ENCODE data around the gene TEKT5.
A peak's percentile ranks its signal among the peaks of the same experiment; 100 is the strongest.
"Not testable (repeated sequence)": the region's sequence is repeated elsewhere in the genome, so short reads cannot be mapped to it uniquely, and the experiment has no call there.

Gene TEKT5

DNA sequence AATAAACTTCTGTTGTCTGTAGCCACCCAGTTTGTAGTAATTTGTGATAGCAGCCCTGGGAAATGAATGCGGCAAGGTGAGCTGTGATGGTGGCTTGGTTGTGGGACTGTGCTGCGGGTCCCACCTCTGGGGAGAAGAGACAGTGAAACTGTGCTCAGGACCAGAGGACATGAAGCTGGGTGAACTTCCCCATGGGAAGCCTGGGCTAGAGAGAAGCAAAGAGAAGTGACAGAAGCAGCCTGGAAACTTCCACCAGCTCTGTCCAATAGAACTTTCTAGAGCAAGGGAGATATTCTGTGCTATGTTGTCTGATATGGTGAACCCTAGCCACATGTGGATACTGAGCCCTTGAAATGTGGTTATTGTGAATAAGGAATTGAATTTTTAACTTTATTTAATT is 62.8 kb downstream of the TEKT5 start:
- DNase-seq (ENCODE audit: low spot score): no peak

DNA sequence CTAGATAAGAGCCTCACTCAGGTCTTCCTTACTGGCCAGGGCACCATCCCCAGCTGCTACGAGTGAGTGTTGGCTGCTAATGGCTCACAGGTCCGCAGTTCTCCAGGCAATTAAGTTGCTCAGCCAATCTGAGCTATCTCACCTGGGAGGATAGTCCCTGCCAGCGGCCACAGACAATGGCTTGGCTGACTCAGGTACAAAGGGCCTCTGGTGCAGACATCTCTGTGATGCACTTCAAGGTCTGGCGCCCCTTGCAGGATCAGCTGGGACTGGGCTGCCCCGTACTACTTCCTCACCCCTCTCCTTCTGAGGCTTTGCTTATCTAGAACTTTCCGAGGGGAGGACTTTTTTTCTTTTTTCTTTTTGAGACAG is 65.2 kb downstream of the TEKT5 start:
- no peak for DNase-seq (ENCODE audit: low spot score)

- no peak for DNase-seq (ENCODE audit: low spot score)
These were observed 69.0 kb downstream of the TEKT5 start for GRCh38 chr16:10625595-10626357.

DNA sequence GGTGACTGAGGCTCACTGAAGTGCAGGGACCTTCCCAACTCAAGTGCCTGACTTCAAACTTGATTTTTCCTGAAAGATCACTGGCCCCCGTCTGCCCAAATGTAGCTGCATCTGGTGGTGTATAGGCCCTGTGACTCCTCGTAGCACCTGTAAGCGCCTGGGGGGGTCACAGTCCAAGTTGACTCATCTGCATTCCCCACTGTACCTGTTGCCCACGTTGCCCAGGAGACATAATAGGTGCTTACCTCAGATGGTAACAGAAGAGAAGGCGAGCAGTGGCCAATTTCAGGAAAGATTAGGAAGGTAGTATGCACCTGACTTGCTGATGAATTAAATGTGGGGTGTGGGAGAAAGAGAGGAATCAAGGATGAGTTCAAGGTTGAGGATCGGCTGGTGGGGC is 70.2 kb downstream of the TEKT5 start:
- no peak for DNase-seq (ENCODE audit: low spot score)

DNA sequence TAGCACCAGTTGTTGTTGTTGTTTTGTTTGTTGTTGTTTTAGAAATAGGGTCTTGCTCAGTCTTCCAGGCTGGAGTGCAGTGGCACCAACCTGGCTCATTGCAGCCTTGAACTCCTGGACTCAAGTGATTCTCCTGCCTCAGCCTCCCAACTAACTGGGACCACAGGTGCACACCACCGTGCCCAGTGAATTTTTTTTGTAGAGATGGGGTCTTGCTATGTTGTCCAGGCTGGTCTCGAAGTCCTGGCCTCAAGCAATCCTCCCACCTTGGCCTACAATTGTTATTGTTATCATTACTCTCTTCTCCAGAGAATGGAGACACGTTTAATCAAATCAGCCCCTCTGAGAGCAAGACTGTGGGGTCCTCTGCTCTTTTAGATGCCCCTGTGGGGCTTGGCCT is 71.7 kb downstream of the TEKT5 start:
- DNase-seq (ENCODE audit: low spot score): no peak

- DNase-seq (ENCODE audit: low spot score): no peak
These were observed 72.5 kb downstream of the TEKT5 start for GRCh38 chr16:10622036-10622921.

DNA sequence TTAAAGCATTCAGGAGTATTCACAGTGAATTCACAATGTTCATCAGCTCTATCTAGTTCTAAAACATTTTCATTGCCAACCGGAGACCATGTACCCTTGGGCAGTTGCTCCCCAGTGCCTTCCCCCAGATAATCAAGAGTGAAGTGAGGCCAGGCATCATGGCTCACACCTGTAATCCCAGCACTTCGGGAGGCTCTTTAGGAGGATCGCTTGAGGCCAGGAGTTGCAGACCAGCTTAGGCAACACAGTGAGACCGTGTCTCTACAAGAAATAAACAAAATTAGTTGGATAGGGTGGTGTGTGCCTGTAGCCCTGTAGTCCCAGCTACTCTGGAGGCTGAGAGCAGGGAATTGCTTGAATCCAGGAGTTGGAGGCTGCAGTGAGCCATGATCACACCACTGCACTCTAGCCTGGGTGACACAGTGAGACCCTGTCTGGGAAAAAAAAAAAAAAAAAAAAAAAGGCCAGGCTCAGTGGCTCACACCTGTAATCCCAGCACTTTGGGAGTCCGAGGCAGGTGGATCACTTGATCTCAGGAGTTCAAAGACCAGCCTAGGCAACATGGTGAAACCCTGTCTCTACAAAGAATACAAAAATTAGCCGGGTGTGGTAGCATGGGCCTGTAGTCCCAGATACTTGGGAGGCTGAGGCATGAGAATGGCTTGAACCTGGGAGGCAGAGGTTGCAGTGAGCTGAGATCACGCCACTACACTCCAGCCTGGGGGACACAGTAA is 73.3 kb downstream of the TEKT5 start:
- not testable (repeated sequence) for DNase-seq (ENCODE audit: low spot score)

GRCh38 chr16:10620120-10620519 is 74.6 kb downstream of the TEKT5 start:
- no peak for DNase-seq (ENCODE audit: low spot score)

- peak; percentile 44 for DNase-seq (ENCODE audit: low spot score)
These were observed 75.4 kb downstream of the TEKT5 start for GRCh38 chr16:10619271-10619849.

GRCh38 chr16:10618710-10619209 is 76.0 kb downstream of the TEKT5 start:
- no peak for DNase-seq (ENCODE audit: low spot score)

- DNase-seq (ENCODE audit: low spot score): no peak
These were observed 76.9 kb downstream of the TEKT5 start for GRCh38 chr16:10617662-10618420.

DNA sequence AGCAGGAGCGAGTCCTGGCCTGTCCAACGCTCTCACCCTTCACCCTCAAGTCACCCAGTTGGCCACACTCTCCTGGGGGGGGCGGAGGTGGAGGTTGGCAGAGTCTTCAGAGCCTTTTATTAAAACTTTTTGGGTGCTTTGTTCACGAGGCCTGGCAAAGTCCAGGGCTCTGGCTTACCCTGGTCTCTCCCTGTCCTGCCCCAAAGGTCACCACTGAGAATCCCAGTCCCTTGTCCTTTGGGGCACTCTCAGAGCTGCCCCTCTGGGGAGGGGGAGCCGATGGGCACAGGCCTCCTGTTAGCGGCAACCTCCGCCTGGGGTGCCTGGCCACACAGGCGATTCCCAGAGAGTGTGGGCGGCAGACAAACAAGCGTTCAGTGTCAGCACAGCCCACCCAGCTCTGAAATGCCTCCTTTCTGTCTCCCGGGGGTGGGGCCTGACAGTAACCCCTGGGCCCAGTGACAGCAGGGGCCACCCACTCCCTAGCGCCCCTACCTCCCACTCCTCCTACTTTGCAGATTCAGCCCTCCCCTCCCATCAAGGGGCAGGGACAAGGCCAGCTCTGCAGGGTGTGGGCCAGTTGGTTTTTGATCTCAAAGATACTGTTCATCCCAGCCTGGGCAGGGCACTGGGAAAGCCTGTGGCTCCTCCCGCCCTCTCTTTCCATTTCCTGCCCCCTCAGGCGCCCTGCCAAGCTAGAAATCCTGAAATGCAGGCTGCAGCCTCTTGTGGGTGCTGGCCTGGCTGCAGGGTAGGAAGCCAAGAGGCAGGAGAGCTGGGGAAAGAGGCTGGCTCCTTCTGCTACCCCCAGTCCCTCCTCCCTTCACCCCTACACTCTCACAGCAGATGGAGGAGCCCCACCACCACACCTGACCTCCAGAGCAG is 77.7 kb downstream of the TEKT5 start:
- DNase-seq (ENCODE audit: low spot score): no peak

- DNase-seq (ENCODE audit: low spot score): no peak
These were observed 78.3 kb downstream of the TEKT5 start for GRCh38 chr16:10616419-10616755.

GRCh38 chr16:10614685-10615084 is 80.0 kb downstream of the TEKT5 start:
- no peak for DNase-seq (ENCODE audit: low spot score)

GRCh38 chr16:10613785-10614485 is 80.8 kb downstream of the TEKT5 start:
- DNase-seq (ENCODE audit: low spot score): no peak

- no peak for DNase-seq (ENCODE audit: low spot score)
These were observed 82.0 kb downstream of the TEKT5 start for GRCh38 chr16:10612649-10613179.

GRCh38 chr16:10611825-10612342 is 82.8 kb downstream of the TEKT5 start:
- DNase-seq (ENCODE audit: low spot score): no peak

DNA sequence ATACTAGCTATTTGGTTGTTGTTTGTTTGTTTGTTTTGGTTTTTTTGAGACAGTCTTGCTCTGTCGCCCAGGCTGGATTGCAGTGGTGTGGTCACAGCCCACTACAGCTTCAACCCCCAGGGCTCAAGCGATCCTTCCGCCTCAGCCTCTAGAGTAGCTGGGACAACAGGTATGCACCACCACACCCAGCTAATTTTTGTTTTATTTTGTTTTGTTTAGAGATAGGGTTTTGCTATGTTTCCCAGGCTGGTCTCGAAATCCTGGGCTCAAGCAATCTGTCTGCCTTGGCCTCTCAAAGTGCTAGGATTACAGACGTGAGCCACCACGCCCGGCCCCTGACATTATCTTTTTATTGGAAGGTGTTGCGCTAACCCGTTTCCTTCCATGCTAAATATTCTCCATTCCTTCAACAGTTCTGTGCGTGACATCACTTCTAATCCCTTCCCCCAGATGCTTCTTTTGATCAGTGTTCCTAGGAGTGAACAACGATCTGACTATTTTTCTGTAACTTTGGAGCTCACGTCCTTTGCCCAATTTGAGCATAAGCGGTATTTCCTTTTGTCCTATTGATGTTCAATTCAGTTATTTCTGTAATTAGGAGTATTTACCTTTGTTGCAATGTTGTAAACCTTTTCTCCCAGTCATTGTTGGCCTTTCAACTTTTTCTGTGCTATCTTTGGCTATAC is 84.1 kb downstream of the TEKT5 start:
- no peak for DNase-seq (ENCODE audit: low spot score)

DNA sequence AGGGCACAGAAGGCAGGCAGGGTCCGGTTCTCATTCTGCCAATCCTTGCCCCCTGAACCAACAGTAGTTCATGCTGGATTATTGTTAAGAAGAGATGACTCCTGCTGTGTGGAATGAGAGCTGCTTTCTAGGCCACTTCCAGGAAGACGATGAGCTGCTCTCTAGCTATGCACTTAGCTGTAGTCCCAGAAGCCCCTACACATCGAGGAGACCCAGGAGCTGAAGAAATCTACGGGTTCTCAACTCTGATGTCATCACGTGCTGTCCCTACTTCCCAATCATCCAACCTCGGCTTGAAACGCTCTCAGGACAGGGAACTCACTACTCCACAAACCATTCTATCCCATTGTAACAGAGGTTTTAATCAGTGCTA is 85.3 kb downstream of the TEKT5 start:
- DNase-seq (ENCODE audit: low spot score): no peak
